ENCODE data around the gene ACE2. TPM values are rescaled to one million over a fixed set of nuclear protein-coding genes. Genes with fewer than 3 reads are reported as not detected.

ACE2 gene
- total and polyA plus RNA-seq, 2 of the 8 experiments (the other 6 are each of a cell fraction or from before 2014, with no cell fraction given) = 0.06 TPM; not detected in 1

- no peak overlapping the region for H2BK12ac ChIP-seq (ENCODE audit: low read depth, low read length)
- no peaks in the 10 kb centered on the region for H3K79me1 ChIP-seq (ENCODE audit: low read depth, low read length)
- H2AK5ac ChIP-seq (ENCODE audit: low read depth, low read length) = no peak overlapping the region
- no peak overlapping the region for H4K91ac ChIP-seq (replicated peaks; ENCODE audit: insufficient read length, low read length)
- H3K23me2 ChIP-seq (ENCODE audit: low read depth, low read length) = no peaks in the 10 kb centered on the region
- no peak overlapping the region for H2BK120ac ChIP-seq (replicated peaks; ENCODE audit: low read depth, low read length)
- no peak overlapping the region for H2BK5ac ChIP-seq (ENCODE audit: low read depth, low read length)
- no peak overlapping the region for H3K56ac ChIP-seq (replicated peaks; ENCODE audit: insufficient read length, low read depth, low read length)
- no peaks in the 10 kb centered on the region for H3K79me2 ChIP-seq (ENCODE audit: control insufficient read depth in 1 of 2, insufficient read depth in 2 of 2, low read length in 2 of 2)
- H3K9me3 ChIP-seq (ENCODE audit: insufficient read depth in 2 of 2, low read depth in 1 of 2, low read length in 1 of 2) = no peaks in the 10 kb centered on the region
- no peaks in the 10 kb centered on the region for H4K20me1 ChIP-seq (replicated peaks in 1 of 2; ENCODE audit: control insufficient read depth in 1 of 2, insufficient read depth in 2 of 2, low read length in 2 of 2)
- no peak overlapping the region for H4K5ac ChIP-seq (ENCODE audit: insufficient read length, low read depth, low read length)
- no peak overlapping the region for H2BK15ac ChIP-seq (ENCODE audit: low read length)
- H3K4me3 ChIP-seq (ENCODE audit: extremely low read depth in 1 of 4, insufficient read depth in 2 of 4, low read depth in 3 of 4, low read length in 4 of 4) = no peak overlapping the region
- CTCF ChIA-PET (ENCODE audit: partially characterized antibody) = no interaction called here
- H3K23ac ChIP-seq (ENCODE audit: insufficient read length) = no peak overlapping the region
- no peak for FAIRE-seq
- POLR2A ChIA-PET (ENCODE audit: partially characterized antibody) = no interaction called here
- H2BK20ac ChIP-seq (ENCODE audit: low read length) = no peak overlapping the region
- no peak overlapping the region for H3K9ac ChIP-seq (replicated peaks in 1 of 4; ENCODE audit: extremely low read depth in 1 of 4, low read depth in 3 of 4, low read length in 3 of 4)
- no peak overlapping the region for H3K4ac ChIP-seq (replicated peaks; ENCODE audit: insufficient read length, low read depth, low read length)
- H3K18ac ChIP-seq (ENCODE audit: extremely low read depth, low read length) = no peak overlapping the region
- H3K36me3 ChIP-seq (ENCODE audit: control insufficient read depth in 2 of 4, insufficient read depth in 4 of 4, low read length in 3 of 4) = no peaks in the 10 kb centered on the region
- no peaks in the 10 kb centered on the region for H3K27me3 ChIP-seq (replicated peaks in 1 of 4; ENCODE audit: control insufficient read depth in 3 of 4, extremely low read depth in 1 of 4, insufficient read depth in 3 of 4, low read length in 3 of 4)
- TF ChIP-seq SIN3A (conservative IDR thresholded peaks at IDR 0.05 in 1 of 2, IDR thresholded peaks at IDR 0.05 in 1 of 2; ENCODE audit: low read depth in 1 of 2, low read length in 2 of 2) (no peak), RFX5 (IDR thresholded peaks at IDR 0.05; ENCODE audit: borderline replicate concordance, low read depth, low read length) (no peak), POU5F1 (IDR thresholded peaks at IDR 0.05; ENCODE audit: low read depth, low read length) (no peak), SUZ12 (IDR thresholded peaks at IDR 0.05; ENCODE audit: low read length) (no peak), NANOG (IDR thresholded peaks at IDR 0.05; ENCODE audit: insufficient read depth, low read depth, low read length, poor library complexity, severe bottlenecking) (no peak), E2F6 (IDR thresholded peaks at IDR 0.05) (no peak), SIX5 (IDR thresholded peaks at IDR 0.05; ENCODE audit: low read depth, low read length) (no peak), YY1 (IDR thresholded peaks at IDR 0.05; ENCODE audit: low read depth, low read length) (no peak), CREB1 (IDR thresholded peaks at IDR 0.05) (no peak), GABPA (IDR thresholded peaks at IDR 0.05; ENCODE audit: borderline replicate concordance, insufficient read depth, low read length) (no peak), RNF2 (IDR thresholded peaks at IDR 0.05; ENCODE audit: borderline replicate concordance, low read depth, low read length, missing control alignments, poor library complexity, severe bottlenecking) (no peak), JUN (IDR thresholded peaks at IDR 0.05; ENCODE audit: low read depth, low read length) (no peak)
- no peaks in the 10 kb centered on the region for H3K4me1 ChIP-seq (replicated peaks in 1 of 4; ENCODE audit: control insufficient read depth in 3 of 4, insufficient read depth in 4 of 4, low read length in 3 of 4)
- H3K14ac ChIP-seq (ENCODE audit: insufficient read length) = no peak overlapping the region
- H3K4me2 ChIP-seq (ENCODE audit: insufficient read depth in 1 of 2, low read depth in 2 of 2, low read length in 2 of 2) = no peak overlapping the region
- no peak overlapping the region for H2AFZ ChIP-seq (ENCODE audit: low read length)
- WGBS, 2 experiments (ENCODE audit: extremely low coverage in 1 of 2, insufficient coverage in 1 of 2, insufficient read length in 1 of 2, insufficient replicate concordance in 2 of 2, low coverage in 1 of 2, low lambda C conversion rate in 2 of 2, missing lambda C conversion rate in 1 of 2) = 80% methylated on average over 5 of the region's 6 CpGs; no CpG with 5 or more reads in 1 of the 2 experiments
- no peak for DNase-seq (ENCODE audit: low read depth in 1 of 2, low spot score in 2 of 2)
- H4K8ac ChIP-seq (ENCODE audit: extremely low read depth, insufficient read depth, low read length) = no peak overlapping the region
- no peak overlapping the region for H3K27ac ChIP-seq (ENCODE audit: low read depth, low read length)
These were observed 16.4 kb upstream of the ACE2 start for GRCh38 chrX:15617111-15617510.
